Posterior cingulate gyrus (tissue), 11 donors: ENCODE results near the gene DCXR.

Experiments
- DNase-seq, 10 donors: peaks; one replicate each; pipeline versions ENCODE4 v3.0.0 to v3.0.0-alpha.2; 2020 to 2021; ENCODE audit warnings: mixed read lengths in 3 of 10
- intact Hi-C: fragments of 100-400 bp; cut with DNase I; formaldehyde crosslinking; loops from one replicate; pipeline ENCODE4 v1.15.1; 2023

Gene DCXR

DNA sequence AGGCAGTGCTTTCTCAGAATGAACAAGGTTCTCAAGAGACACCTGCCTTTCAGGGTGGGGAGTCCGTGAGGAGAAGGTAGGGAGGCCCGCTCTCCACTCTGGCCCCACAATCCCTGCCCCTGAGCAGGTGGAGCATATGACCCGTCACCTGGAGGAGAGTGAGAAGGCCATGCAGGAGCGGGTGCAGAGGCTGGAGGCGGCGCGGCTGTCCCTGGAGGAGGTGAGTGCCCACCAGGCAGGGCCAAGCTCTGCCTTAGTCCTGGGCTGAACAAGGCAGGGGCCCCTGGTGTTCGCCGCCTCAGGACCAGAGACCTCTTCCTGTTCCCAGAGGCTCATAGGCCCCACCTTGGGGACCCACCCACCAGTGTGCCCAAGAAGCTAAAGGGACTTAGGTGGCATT lies 8.5 kb downstream of the DCXR start:
- intact Hi-C loops: no loop called here
- DNase-seq: no peak

DNA sequence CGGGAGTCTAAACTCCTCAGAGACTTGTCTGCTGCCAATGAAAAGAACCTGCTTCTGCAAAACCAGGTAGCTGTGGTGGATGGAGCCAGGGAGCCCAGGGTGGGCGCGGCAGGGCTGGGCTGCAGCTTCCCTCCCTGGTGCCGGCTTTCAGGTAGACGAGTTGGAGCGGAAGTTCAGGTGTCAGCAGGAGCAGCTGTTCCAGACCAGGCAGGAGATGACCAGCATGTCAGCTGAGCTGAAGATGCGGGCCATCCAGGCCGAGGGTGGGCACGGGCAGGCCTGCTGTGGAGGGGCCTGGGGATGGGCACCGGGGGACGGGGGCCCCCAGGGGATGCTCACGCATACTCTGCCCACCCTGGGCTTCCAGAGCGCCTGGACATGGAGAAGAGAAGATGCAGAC lies 9.3 kb downstream of the DCXR start:
- DNase-seq: no peak
- intact Hi-C loops: no loop called here

DNA sequence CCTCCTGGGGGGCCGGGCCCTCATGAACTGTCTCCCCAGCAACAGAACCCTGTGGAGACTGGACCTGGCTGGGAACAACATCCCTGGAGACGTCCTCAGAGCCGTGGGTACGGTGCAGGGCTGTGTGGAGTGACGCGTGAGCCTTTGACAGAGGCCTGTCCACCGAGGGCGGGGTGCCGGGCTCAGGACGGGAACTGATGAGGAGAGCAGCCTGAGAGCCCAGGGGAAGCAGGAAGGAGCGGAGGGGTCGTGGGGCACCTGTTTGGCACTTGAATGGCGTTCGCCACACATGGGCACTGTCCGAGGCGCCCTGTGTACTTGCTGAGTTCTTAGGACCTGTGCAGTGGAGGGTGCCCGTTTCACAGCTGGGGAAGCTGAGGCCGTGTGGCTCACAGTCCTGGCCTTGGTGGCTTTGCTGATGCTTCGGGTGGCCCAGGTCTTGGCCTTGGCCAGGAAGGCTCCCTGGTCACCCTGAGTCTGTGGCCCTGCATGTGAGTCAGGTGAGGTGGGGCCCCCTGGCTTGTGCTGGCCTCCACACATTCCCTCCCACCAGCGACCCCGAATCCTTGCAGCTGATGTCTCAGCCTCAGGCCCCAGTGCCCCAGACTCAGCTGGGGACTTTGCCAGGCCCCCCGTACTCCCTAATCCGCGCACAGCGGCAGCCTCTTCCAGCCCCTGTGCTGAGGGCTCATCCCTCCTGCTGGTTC lies 11.9 kb downstream of the DCXR start:
- intact Hi-C loops: no loop called here
- no peak for DNase-seq

DNA sequence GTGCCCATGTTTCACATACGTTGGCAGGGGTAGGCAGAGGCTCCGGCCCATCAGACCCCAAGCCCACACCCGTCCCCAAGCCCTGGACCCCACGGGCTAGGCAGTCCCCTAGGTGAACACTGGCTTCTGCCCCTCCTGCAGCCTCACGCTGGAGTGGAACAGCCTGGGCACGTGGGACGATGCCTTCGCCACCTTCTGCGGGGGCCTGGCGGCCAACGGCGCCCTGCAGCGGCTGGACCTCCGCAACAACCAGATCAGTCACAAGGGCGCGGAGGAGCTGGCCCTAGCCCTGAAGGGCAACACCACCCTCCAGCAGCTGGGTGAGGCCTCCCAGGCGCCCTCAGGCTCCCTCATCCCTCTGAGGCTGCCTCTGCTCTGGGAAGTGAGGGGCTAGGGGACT lies 12.6 kb downstream of the DCXR start:
- intact Hi-C loops: no loop called here
- DNase-seq: no peak

DNA sequence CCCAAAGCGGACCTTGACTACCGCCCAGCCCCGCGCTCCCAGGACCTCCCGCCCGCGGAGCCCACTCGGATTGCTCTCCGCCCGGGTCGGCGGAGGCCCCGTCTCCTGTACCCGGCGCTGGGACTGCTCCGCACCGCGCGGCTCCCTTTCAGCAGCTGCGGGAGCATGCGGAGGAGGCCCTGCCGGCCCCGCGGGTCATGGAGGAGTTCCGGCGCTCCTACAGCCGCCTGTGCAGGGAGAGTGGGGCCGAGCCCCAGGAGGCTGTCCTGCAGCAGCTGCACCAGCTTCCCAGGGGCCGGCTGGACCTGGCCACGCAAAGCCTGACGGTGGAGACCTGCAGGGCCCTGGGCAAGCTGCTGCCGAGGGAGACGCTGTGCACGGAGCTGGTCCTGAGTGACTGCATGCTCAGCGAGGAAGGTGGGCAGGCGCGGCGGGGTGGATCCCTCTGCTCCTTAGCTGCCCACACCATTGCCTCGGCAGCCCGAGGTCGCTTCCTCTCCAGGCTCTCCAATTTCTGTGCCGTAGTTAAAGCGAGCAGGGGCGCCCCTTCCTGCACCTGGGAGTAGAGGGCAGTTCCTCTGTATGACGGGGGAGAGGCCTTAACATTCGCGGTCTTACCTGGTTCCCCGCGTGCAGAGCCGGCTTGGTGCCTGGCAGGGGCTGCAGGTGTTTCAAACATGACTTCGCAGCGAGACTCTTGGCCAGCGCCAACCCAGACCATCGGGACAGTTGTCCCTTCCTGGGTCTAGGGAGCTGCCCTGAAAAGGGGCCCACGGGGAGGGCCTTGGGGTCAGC lies 13.9 kb downstream of the DCXR start:
- intact Hi-C loops: no loop called here
- no peak for DNase-seq

DNA sequence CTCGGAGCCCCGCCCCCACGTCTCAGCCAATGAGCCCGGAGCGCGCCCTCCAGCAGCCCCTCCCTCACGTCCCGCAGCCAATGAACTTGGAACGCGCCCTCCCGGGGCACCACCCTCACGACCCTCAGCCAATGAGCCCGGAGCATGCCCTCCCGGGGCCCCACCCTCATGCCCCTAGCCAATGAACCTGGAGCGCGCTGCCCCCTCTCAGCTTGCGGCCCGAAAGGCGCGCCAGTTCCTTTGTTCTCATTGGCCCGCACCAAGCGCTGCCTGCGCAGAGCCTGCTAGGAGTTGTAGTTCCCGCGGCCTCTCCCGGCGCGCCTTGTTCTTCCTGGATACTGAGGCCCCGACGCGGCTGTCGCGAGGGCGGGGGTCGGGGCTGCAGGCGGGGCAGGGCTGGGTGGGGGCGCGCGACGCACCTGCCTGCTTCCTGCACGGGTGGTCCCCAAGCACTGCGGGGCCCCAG lies 14.5 kb downstream of the DCXR start, which contains the start of gene LRRC45:
LRRC45 (plus strand) TSS at position 325 of the 466 bp plus-strand sequence. CDS start 339 bp downstream, outside the sequence.
- intact Hi-C loops: no loop called here
- DNase-seq: peak; percentile 99 to 100 (median 100)

DNA sequence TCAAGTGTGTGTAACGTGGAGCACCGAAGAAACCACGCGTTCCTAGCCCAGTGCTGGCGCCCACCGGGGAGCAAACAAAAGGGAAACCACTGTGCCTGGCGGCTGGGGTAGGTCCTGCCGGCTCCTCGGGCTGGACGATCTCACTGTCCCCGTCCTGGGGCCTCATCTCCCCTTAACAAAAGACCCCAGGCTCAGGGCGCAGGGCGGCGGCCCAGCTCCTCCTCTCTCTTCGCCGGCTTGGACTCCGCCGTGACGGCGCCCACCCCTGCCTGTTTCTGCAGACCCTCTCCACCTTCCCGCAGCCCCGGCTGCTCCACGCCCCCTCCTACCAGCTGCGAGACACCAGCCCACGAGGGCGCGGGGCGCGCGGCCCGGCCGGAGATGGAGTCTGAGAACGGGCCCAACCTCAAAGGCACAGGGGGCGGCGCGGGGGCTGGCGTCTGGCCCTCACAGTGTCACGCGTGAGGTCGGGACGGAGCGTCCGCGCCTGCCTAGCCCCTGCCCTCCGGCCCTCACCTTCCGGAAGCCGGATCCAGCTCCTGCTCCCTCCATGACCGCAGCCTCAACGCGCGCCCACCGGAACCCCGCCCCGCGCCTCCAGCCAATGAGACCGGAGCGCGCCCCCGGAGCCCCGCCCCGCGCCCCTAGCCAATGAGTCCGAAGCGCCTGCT lies 15.1 kb downstream of the DCXR start, which contains the start of gene CENPX:
CENPX (minus strand) TSS at position 569 of the 671 bp plus-strand sequence; CDS start at position 552, 17 bp downstream.
- intact Hi-C loops: no loop called here
- no peak for DNase-seq

DNA sequence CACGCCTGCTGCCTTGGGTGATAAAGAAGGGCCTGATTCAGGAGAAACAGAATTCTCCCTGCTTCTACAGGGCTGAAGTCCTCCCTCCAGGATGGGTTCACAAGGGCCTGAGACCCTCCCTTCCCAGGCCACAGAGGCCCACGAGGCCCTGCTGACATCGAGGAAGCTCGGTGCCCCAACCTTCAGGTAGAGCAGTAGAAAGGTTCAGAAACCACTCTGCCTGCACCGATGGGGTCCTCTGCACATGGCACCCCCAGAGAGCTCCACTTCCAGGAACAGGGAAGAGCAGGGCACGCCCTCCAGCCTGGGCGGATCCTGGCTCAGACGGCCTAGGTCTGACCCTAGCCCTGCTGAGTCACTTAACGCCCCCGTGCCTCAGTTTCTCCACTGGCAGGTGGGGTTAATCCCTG lies 15.6 kb downstream of the DCXR start:
- DNase-seq: no peak
- intact Hi-C loops: loop anchor here (1.0 kb wide), 1 partner anchor 63 kb away; no protein-coding TSS in a partner anchor

DNA sequence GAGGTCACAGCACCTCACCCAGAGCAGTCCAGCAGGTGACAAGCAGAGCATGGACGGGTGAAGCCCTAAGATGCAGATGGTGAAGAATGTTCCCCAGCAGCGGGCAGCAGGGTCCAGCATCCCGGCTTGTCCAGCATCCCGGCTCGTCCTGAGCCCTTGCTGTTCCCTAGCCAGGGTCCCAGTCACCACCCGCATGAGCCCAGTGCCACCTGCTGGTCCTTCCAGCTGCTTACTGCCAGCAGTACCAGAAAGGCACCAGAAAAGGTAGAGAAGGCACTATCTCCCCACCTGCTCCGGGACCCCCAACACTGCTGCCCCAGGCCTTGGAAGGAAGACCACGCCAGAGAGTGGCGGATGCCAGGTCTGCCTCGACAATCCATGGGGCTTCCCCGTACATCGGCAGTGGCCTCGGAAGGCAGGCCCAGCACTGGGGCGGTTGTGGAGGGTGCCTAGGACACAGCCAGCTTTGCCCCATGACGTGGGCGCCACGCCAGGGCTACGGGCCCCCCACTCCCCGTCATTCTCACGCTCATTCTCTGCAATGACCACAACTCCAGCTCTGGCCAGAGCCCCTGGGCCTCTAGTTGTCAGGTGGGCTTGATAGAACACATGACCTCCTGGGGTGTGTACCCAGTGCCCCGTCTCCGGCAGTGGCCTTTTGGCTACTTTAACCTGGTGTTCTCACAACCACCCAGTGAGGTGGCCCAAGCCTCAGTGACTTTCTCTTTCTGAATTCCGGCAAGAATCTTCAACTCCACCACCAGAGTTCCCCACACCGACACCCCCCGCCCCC lies 16.2 kb downstream of the DCXR start:
- peak; percentile 68 to 97 (median 82) for DNase-seq
- intact Hi-C loops: loop anchor here (1.0 kb wide), 1 partner anchor 62 kb away; no protein-coding TSS in a partner anchor

DNA sequence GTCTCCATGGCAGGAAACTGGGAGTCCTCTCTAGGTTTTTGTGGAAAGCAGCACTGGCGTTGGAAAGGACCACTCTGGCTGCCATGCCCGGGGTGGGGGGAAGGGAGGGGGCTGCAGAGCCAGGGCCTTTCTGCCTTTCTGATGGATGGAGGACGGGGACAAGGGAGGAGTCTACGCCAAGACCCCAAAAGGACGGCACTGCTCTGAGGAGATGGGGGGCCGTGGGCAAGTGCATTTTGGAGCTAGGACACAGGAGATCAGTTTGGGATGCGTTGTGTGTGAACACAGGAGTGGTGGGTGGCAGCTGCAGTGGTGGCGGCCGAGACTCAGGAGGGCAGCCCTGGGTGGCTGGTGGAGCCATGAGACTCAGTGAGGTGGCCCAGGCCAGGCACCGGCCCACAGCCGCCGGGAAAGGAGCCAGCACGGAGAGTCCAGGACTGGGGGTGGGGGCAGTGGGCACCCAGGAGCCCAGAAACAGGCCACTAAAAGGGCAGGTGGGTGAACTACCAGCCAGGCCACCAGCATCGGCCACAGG lies 16.9 kb downstream of the DCXR start:
- intact Hi-C loops: loop anchor here (1.0 kb wide), 1 partner anchor 61 kb away; no protein-coding TSS in a partner anchor
- no peak for DNase-seq

DNA sequence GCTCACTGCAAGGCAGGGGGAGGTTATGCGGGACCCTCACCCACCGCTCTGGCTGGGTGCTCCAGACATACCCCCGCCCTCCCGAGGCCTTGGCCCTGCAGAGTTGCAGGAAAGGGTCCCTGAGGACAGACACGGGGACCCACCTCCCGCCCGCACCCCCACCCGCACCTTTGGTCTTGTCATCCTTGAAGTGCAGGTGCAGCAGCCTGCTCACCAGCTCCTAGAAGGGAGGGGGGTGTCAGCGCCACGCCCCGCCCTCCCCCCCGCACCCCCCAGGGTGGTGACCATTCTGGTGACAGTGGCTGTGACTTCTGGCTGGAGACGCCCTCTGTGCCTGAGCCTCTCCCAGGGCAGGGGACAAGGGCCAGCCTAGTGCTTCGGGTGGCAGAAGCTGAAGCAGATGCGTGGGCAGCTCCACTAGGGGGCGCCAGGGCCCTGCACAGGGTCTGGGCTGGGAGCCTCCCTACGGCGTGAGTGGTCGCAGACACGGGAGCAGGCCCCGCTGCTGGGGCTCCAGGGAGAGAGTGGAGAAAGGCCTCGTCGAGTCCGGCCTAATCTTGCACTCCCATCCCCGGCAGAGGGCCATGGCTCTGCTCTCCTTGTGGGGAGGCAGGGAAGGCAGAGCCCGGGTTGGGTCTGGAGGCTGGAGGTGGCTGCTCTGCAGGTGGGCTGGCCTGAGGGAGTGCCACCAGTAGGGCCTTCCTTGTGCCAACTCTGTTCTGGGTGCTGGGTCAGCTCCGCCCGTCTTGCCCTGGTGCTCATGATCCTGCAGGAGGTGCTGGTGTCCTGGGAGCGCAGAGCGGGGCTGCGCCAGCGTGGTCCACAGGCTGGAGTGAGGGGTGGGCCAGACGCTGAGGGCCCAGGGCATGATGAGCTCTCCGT lies 17.6 kb downstream of the DCXR start:
- intact Hi-C loops: no loop called here
- DNase-seq: peak in 3 of 10 donors; percentile 51 to 92 (median 57)

DNA sequence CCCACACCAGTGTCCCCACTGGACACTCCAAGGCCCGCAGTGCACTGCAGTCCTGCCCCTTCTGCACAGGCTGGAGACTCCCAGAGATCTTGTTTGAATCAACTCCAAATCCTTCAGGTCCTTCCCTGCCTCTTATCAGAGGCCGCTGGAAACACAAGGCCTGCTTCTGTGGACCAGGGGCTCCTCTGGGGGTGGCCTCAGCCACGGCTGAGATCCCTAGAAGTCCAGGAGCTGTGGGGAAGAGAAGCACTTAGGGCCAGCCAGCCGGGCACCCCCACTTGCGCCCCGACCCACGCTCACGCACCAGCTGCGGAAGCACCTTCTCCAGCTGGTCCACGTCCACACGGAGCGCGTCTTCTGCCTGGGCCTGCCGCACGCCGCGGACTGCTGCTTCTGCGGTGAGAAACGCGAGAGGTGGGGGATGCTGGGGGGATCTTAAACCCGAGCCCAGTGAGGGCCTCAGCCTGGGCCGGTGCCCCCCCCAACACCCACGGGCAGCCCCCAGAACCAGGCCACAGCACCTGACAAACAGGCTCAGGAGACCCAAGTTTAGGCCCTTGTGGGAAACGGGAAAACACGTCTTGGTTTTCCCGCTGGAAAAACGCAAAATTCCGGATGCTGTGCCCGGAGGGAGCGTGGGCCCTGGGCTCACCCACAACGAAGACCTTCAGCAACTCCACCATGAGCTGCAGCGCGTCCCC lies 18.4 kb downstream of the DCXR start:
- DNase-seq: no peak
- intact Hi-C loops: no loop called here

DNA sequence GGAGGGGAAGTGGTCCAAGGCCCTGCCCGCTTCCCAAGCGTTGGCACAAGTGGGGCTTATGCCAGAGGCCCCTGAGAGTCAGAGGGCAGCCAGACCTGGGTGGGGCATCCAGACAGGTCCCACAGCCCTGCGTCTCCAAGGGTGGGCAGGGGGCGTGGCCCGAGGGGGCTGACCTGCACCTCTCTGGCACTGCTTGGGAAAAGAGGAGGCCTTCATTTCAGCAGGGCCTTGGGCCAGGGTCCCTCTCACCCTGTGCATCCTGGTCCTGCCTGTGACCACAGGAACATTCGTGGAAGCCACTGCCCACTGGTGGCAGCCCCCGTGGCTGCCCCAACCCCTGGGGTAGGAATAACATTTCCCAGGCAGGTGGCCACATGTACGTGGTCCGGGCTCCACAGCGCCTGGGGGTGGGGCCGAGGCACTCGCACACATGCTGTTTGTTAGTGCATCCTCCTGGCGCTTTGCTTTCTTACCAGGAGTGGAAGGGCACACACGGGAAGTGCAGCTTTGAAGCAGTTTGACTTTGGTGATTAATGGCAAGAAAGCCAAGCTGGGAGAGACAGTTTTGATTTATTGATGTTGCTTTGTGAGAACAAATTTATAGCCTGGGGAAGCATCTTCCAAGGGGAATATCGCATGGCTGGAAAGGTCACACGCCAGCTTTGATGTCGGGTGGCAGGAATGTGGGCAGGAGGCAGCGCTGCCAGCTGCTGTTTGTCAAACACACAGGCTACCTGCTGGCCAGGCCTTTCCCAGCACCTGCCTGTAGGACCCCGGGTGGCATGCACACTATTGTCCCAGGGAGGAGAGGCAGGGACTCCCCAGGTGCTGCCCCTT lies 19.1 kb downstream of the DCXR start:
- intact Hi-C loops: no loop called here
- DNase-seq: no peak

DNA sequence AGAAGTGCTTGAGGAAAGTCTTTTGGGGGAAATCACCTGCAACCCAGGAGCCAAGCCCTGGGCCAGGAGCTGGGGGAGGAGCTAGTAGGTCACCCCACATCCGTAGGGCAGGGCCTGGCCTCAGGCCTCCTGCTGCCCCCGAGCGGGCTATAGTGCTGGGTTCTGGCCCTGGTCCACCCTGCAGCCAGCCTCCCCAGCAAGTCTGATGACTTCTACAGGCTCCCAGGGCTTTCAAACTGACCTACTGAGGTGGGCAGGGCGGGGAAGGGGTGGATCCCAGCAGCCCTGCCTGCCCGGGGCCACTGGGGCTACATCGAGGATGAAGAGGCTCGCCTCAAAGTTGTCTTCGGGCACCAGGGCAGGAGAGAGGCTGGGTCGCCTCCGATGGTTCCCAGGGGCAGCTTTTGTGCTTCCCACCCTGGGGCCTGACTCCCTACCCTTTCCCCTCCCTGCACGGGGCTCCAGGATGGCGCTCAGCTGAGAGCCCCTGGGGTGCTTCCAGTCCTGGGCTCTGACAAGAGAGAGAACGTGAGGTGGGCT lies 19.8 kb downstream of the DCXR start:
- no peak for DNase-seq
- intact Hi-C loops: no loop called here

DNA sequence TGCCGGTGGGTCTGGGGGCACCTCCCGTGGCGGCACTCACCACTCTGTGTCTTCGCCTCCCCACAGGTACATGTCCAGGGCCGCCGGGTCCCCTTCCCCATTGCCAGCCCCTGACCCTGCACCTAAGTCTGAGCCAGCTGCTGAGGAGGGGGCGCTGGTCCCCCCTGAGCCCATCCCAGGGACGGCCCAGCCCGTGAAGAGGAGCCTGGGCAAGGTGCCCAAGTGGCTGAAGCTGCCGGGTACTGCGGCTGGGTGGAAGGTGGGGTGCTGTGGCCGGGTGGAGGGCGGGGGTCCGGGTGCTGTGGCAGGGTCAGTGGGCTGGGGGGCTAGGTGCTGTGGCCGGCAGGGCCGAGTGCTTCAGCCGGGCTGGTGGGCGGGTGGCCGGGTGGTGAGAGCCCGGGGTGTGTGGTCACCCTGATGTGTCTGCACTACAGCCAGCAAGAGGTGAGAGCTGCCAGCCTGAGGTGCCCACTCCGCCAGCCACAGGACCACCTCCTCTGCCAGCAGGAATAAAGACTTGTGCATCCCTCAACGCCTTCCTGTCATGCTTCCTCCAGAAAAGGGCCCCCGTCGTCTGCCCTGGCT lies 20.5 kb downstream of the DCXR start:
- no peak for DNase-seq
- intact Hi-C loops: no loop called here

DNA sequence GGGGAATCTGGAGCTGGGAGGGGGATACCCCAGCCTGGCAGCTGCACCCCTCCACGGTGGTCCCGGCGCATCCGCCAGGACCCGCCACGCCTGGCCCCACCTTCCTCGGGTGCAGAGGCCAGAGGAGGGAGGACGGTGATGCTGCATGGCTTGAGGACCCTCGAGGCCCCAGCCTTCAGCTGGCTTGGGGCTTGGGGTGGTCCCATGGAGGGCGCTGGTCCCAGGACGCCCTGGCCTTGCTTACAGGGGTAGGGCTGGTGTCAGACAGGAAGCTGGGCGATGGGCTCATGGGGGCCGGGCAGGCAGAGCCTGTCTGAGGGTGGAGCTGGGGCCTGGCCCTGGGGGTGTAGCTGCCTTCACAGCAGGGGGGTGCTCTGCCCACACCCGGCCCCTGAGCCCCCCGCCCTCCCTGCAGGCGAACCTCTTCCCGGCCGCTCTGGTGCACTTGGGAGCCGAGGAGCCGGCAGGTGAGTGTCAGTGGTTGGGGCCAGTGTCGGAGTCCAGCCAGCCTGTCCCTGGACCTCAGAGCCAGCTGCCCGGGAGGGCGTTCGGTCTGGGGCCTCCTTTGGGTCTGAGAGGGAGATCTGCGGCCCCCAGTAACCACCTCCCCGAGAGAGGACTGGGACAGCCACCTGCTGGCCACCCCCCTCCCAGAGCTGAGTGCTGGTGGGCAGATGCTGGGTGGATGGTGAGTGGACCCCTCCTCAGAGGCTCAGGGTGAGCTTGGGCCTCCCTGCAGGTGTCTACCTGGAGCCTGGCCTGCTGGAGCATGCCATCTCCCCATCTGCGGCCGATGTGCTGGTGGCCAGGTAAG lies 21.2 kb downstream of the DCXR start:
- intact Hi-C loops: no loop called here
- DNase-seq: no peak
